ENCODE data around the gene LRIG1. TPM values are rescaled to one million over a fixed set of nuclear protein-coding genes. Genes with fewer than 3 reads are reported as not detected.

LRIG1 gene
- total RNA-seq, 2 donors from 2014 or later = 121 to 131 TPM

- no peaks in the 10 kb centered on the region for H3K27me3 ChIP-seq (replicated peaks; ENCODE audit: insufficient read depth)
- DNase-seq (ENCODE audit: low spot score) (no peak), ATAC-seq (ENCODE audit: insufficient number of reproducible peaks, low FRiP score, low read depth) (no peak)
- peaks cover 27 to 74% of the 10 kb centered on the region in 2 donors for H3K4me1 ChIP-seq (ENCODE audit: control insufficient read depth in 1 of 2, low read depth in 2 of 2)
- H3K36me3 ChIP-seq = no peaks in the 10 kb centered on the region
- no peak overlapping the region for H3K4me3 ChIP-seq
- no peak for TF ChIP-seq CTCF (IDR thresholded peaks at IDR 0.05)
- H3K27ac ChIP-seq = no peak overlapping the region
- H3K9me3 ChIP-seq = no peaks in the 10 kb centered on the region
Measured at GRCh38 chr3:66437341-66437929, 63.4 kb downstream of the LRIG1 start.

GRCh38 chr3:66435989-66436388 is 64.8 kb downstream of the LRIG1 start:
- Histone ChIP-seq H3K4me3 (no peak overlapping the region), H3K4me1 (ENCODE audit: control insufficient read depth in 1 of 2, low read depth in 2 of 2) (peaks cover 13 to 74% of the 10 kb centered on the region in 2 donors), H3K36me3 (no peaks in the 10 kb centered on the region), H3K27ac (no peak overlapping the region), H3K27me3 (replicated peaks; ENCODE audit: insufficient read depth) (no peaks in the 10 kb centered on the region), H3K9me3 (no peaks in the 10 kb centered on the region)
- TF ChIP-seq CTCF (IDR thresholded peaks at IDR 0.05) = no peak
- no peak for ATAC-seq (ENCODE audit: insufficient number of reproducible peaks, low FRiP score, low read depth)
- no peak for DNase-seq (ENCODE audit: low spot score)

GRCh38 chr3:66434726-66435125 is 66.1 kb downstream of the LRIG1 start:
- Histone ChIP-seq H3K4me3 (no peak overlapping the region), H3K27me3 (replicated peaks; ENCODE audit: insufficient read depth) (no peaks in the 10 kb centered on the region), H3K9me3 (no peaks in the 10 kb centered on the region), H3K4me1 (ENCODE audit: control insufficient read depth in 1 of 2, low read depth in 2 of 2) (peaks cover 8 to 73% of the 10 kb centered on the region in 2 donors), H3K27ac (no peak overlapping the region), H3K36me3 (no peaks in the 10 kb centered on the region)
- ATAC-seq (ENCODE audit: insufficient number of reproducible peaks, low FRiP score, low read depth) (no peak), DNase-seq (ENCODE audit: low spot score) (no peak)
- no peak for TF ChIP-seq CTCF (IDR thresholded peaks at IDR 0.05)

GRCh38 chr3:66433522-66433782 is 67.4 kb downstream of the LRIG1 start:
- H3K27ac ChIP-seq = no peak overlapping the region
- no peak overlapping the region for H3K4me3 ChIP-seq
- H3K36me3 ChIP-seq = no peaks in the 10 kb centered on the region
- peaks cover 11 to 85% of the 10 kb centered on the region in 2 donors for H3K4me1 ChIP-seq (ENCODE audit: control insufficient read depth in 1 of 2, low read depth in 2 of 2)
- H3K9me3 ChIP-seq = no peaks in the 10 kb centered on the region
- ATAC-seq (ENCODE audit: insufficient number of reproducible peaks, low FRiP score, low read depth) (no peak), DNase-seq (ENCODE audit: low spot score) (no peak)
- H3K27me3 ChIP-seq (replicated peaks; ENCODE audit: insufficient read depth) = no peaks in the 10 kb centered on the region
- no peak for TF ChIP-seq CTCF (IDR thresholded peaks at IDR 0.05)

GRCh38 chr3:66432767-66433521 is 67.9 kb downstream of the LRIG1 start:
- H3K4me3 ChIP-seq = no peak overlapping the region
- H3K9me3 ChIP-seq = no peaks in the 10 kb centered on the region
- no peaks in the 10 kb centered on the region for H3K36me3 ChIP-seq
- no peak overlapping the region for H3K27ac ChIP-seq
- H3K27me3 ChIP-seq (replicated peaks; ENCODE audit: insufficient read depth) = no peaks in the 10 kb centered on the region
- peaks cover 16 to 85% of the 10 kb centered on the region in 2 donors for H3K4me1 ChIP-seq (ENCODE audit: control insufficient read depth in 1 of 2, low read depth in 2 of 2)
- ATAC-seq (ENCODE audit: insufficient number of reproducible peaks, low FRiP score, low read depth) = no peak
- no peak for TF ChIP-seq CTCF (IDR thresholded peaks at IDR 0.05)
- no peak for DNase-seq (ENCODE audit: low spot score)

Data from thoracic aorta (tissue), 2 donors.